Measurements from ENCODE around the gene MAGI2.

GRCh38 chr7:78118470-78118869, 1335.0 kb downstream of the MAGI2 start:
- no peak for TF ChIP-seq SCMH1 (CRISPR knock-in tag; IDR thresholded peaks at IDR 0.05; ENCODE audit: borderline replicate concordance)
- TF ChIP-seq ETV5 (CRISPR knock-in tag; IDR thresholded peaks at IDR 0.05; ENCODE audit: borderline replicate concordance) = no peak
